Right kidney (tissue), 1 donor: ENCODE measurements around the gene TBC1D2B.

ENCODE experiments used
- DNase-seq: peaks from one replicate; pipeline ENCODE4 v3.0.0-alpha.2; 2016

The TBC1D2B gene

GRCh38 chr15:78073046-78073787 lies 4.3 kb downstream of the TBC1D2B start:
- no peak for DNase-seq

- DNase-seq = no peak
Measured at GRCh38 chr15:78072080-78072892, 5.2 kb downstream of the TBC1D2B start.

- no peak for DNase-seq
Measured at GRCh38 chr15:78071383-78071782, 6.1 kb downstream of the TBC1D2B start.

- DNase-seq = no peak
Measured at GRCh38 chr15:78070049-78070700, 7.3 kb downstream of the TBC1D2B start.

- no peak for DNase-seq
Measured at GRCh38 chr15:78069462-78070029, 8.0 kb downstream of the TBC1D2B start.

- no peak for DNase-seq
Measured at GRCh38 chr15:78069052-78069414, 8.5 kb downstream of the TBC1D2B start.

- DNase-seq = peak; percentile 28
Measured at GRCh38 chr15:78067328-78068228, 9.9 kb downstream of the TBC1D2B start.

GRCh38 chr15:78065973-78066946 lies 11.3 kb downstream of the TBC1D2B start:
- DNase-seq = no peak

GRCh38 chr15:78065284-78065872 lies 12.1 kb downstream of the TBC1D2B start:
- no peak for DNase-seq

GRCh38 chr15:78064544-78064943 lies 13.0 kb downstream of the TBC1D2B start:
- no peak for DNase-seq

GRCh38 chr15:78063970-78064385 lies 13.5 kb downstream of the TBC1D2B start:
- no peak for DNase-seq

- DNase-seq = no peak
Measured at GRCh38 chr15:78063217-78063616, 14.3 kb downstream of the TBC1D2B start.

- peak; percentile 46 for DNase-seq
Measured at GRCh38 chr15:78061963-78062427, 15.5 kb downstream of the TBC1D2B start.

- no peak for DNase-seq
Measured at GRCh38 chr15:78060232-78060631, 17.3 kb downstream of the TBC1D2B start.

- no peak for DNase-seq
Measured at GRCh38 chr15:78059110-78059839, 18.2 kb downstream of the TBC1D2B start.

GRCh38 chr15:78058401-78058935 lies 19.0 kb downstream of the TBC1D2B start:
- DNase-seq = no peak

- no peak for DNase-seq
Measured at GRCh38 chr15:78057803-78058202, 19.7 kb downstream of the TBC1D2B start.

- no peak for DNase-seq
Measured at GRCh38 chr15:78056714-78057269, 20.7 kb downstream of the TBC1D2B start.
